ENCODE results near the gene LSS.

- TF ChIP-seq CTCF (IDR thresholded peaks at IDR 0.05) (no peak), POLR2AphosphoS5 (IDR thresholded peaks at IDR 0.05) (no peak), EP300 (IDR thresholded peaks at IDR 0.05) (no peak)
These were observed 90.1 kb downstream of the LSS start for GRCh38 chr21:46138383-46138970.
